HEK293 (cell line): ENCODE results near the gene CKB.

Experiments
- CTCF ChIA-PET: fragments of 350-600 bp; formaldehyde crosslinking; extraction: SDS; loops from one replicate; lab custom pipeline; 2021; ENCODE audit warnings: antibody characterized with exemption; lab: Yijun Ruan, JAX
- POLR2A ChIA-PET: fragments of 300-600 bp; formaldehyde crosslinking; extraction: SDS; loops from one replicate; lab custom pipeline; 2020; ENCODE audit warnings: antibody characterized with exemption, inconsistent platforms; lab: Yijun Ruan, JAX
- H3K27ac ChIP-seq: fragments of 200-500 bp; sonication (Bioruptor generic); 2 replicates; pipeline ENCODE4 v1.5.1; 2014; ENCODE audit warnings: low read depth, low read length, control low read depth, inconsistent platforms; ENCODE audit errors: extremely low read depth
- H3K36me3 ChIP-seq, 2 experiments: fragments of 200-500 bp in 1 of 2; sonication (Bioruptor generic) in 1 of 2; 1 replicate in 1 of 2; 2 replicates in 1 of 2; pipeline ENCODE4 v1.5.1; 2014 to 2017; ENCODE audit warnings: inconsistent platforms in 2 of 2, low read length in 2 of 2; ENCODE audit not compliant: control insufficient read depth in 2 of 2, insufficient read depth in 1 of 2
- H3K4me1 ChIP-seq: fragments of 200-500 bp; sonication (Bioruptor generic); 2 replicates; pipeline ENCODE4 v1.5.1; 2014; ENCODE audit warnings: mild to moderate bottlenecking, low read length, inconsistent platforms; ENCODE audit not compliant: control insufficient read depth, insufficient read depth
- H3K4me3 ChIP-seq: 2 replicates; pipeline ENCODE4 v1.5.1; 2011; ENCODE audit warnings: low read depth, mild to moderate bottlenecking, control low read depth, low read length, moderate library complexity
- H3K9me3 ChIP-seq: fragments of 200-500 bp; sonication (Bioruptor generic); 2 replicates; pipeline ENCODE4 v1.5.1; 2014; ENCODE audit warnings: low read depth, low read length, inconsistent platforms; ENCODE audit not compliant: control insufficient read depth, insufficient read depth
- HOXC10 ChIP-seq: sonication (generic); formaldehyde crosslinking; IDR thresholded peaks from 2 replicates; pipeline ENCODE4 v1.8.1; 2023; ENCODE audit warnings: mild to moderate bottlenecking, missing genetic modification reagents
- KLF10 ChIP-seq: fragments of 450-650 bp; IDR thresholded peaks from 2 replicates; pipeline ENCODE4 v1.5.1; 2018; ENCODE audit warnings: missing biosample characterization, mild to moderate bottlenecking, missing genetic modification characterization
- KLF7 ChIP-seq: fragments of 450-650 bp; formaldehyde crosslinking; IDR thresholded peaks from 2 replicates; pipeline ENCODE4 v1.5.1; 2016; ENCODE audit warnings: missing biosample characterization, missing genetic modification characterization, borderline replicate concordance
- MYNN ChIP-seq: fragments of 450-650 bp; formaldehyde crosslinking; IDR thresholded peaks from 2 replicates; pipeline ENCODE4 v1.5.1; 2016; ENCODE audit warnings: missing biosample characterization, missing genetic modification characterization, borderline replicate concordance
- TRIM28 ChIP-seq: IDR thresholded peaks from 2 replicates; pipeline ENCODE4 v1.6.1; 2011; ENCODE audit warnings: low read length, control low read depth, borderline replicate concordance
- ZBTB20 ChIP-seq: fragments of 450-650 bp; formaldehyde crosslinking; IDR thresholded peaks from 2 replicates; pipeline ENCODE4 v1.5.1; 2016; ENCODE audit warnings: missing biosample characterization, missing genetic modification characterization
- ZBTB48 ChIP-seq: fragments of 450-650 bp; formaldehyde crosslinking; IDR thresholded peaks from 2 replicates; pipeline ENCODE4 v1.5.1; 2016; ENCODE audit warnings: missing biosample characterization, missing genetic modification characterization
- ZFHX2 ChIP-seq: fragments of 450-650 bp; formaldehyde crosslinking; conservative IDR thresholded peaks from 2 replicates; pipeline ENCODE4 v1.5.1; 2016; ENCODE audit warnings: missing biosample characterization, missing genetic modification characterization
- ZIC2 ChIP-seq: fragments of 450-650 bp; formaldehyde crosslinking; IDR thresholded peaks from 2 replicates; pipeline ENCODE4 v1.5.1; 2016; ENCODE audit warnings: missing biosample characterization, missing genetic modification characterization
- ZNF121 ChIP-seq: fragments of 450-650 bp; formaldehyde crosslinking; IDR thresholded peaks from 2 replicates; pipeline ENCODE4 v1.5.1; 2016; ENCODE audit warnings: missing biosample characterization, missing genetic modification characterization
- ZNF132 ChIP-seq: fragments of 450-650 bp; formaldehyde crosslinking; IDR thresholded peaks from 2 replicates; pipeline ENCODE4 v1.5.1; 2017; ENCODE audit warnings: missing biosample characterization, missing genetic modification characterization, borderline replicate concordance
- ZNF138 ChIP-seq: fragments of 450-650 bp; formaldehyde crosslinking; IDR thresholded peaks from 2 replicates; pipeline ENCODE4 v1.5.1; 2016; ENCODE audit warnings: missing biosample characterization, missing genetic modification characterization, borderline replicate concordance
- ZNF146 ChIP-seq: fragments of 450-650 bp; formaldehyde crosslinking; IDR thresholded peaks from 2 replicates; pipeline ENCODE4 v1.5.1; 2016; ENCODE audit warnings: missing biosample characterization, missing genetic modification characterization
- ZNF157 ChIP-seq: fragments of 450-650 bp; formaldehyde crosslinking; IDR thresholded peaks from 2 replicates; pipeline ENCODE4 v1.5.1; 2016; ENCODE audit warnings: missing biosample characterization, missing genetic modification characterization
- ZNF514 ChIP-seq: fragments of 450-650 bp; formaldehyde crosslinking; IDR thresholded peaks from 2 replicates; pipeline ENCODE4 v1.5.1; 2016; ENCODE audit warnings: missing biosample characterization, missing genetic modification characterization
- ZNF776 ChIP-seq: fragments of 450-650 bp; formaldehyde crosslinking; IDR thresholded peaks from 2 replicates; pipeline ENCODE4 v1.5.0; 2017; ENCODE audit warnings: missing biosample characterization, missing genetic modification characterization, borderline replicate concordance
- ZNF791 ChIP-seq: fragments of 450-650 bp; formaldehyde crosslinking; IDR thresholded peaks from 2 replicates; pipeline ENCODE4 v1.5.1; 2016; ENCODE audit warnings: missing biosample characterization, missing genetic modification characterization
- ZNF843 ChIP-seq: fragments of 450-650 bp; formaldehyde crosslinking; IDR thresholded peaks from 2 replicates; pipeline ENCODE4 v1.5.1; 2016; ENCODE audit warnings: missing biosample characterization, missing genetic modification characterization
- TF ChIP-seq, protein P1 (sequence below): fragments of 450-650 bp; formaldehyde crosslinking; IDR thresholded peaks from 2 replicates; pipeline ENCODE4 v1.5.1; 2016; ENCODE audit warnings: missing biosample characterization, missing genetic modification characterization
- TF ChIP-seq, protein P2 (sequence below): fragments of 450-650 bp; formaldehyde crosslinking; IDR thresholded peaks from 2 replicates; pipeline ENCODE4 v1.5.1; 2017; ENCODE audit warnings: missing biosample characterization, missing genetic modification characterization
- TF ChIP-seq, protein P3 (sequence below): fragments of 450-650 bp; formaldehyde crosslinking; IDR thresholded peaks from 2 replicates; pipeline ENCODE4 v1.5.1; 2016; ENCODE audit warnings: missing biosample characterization, missing genetic modification characterization
- TF ChIP-seq, protein P4 (sequence below): fragments of 450-650 bp; formaldehyde crosslinking; IDR thresholded peaks from 2 replicates; pipeline ENCODE4 v1.5.1; 2017; ENCODE audit warnings: missing biosample characterization, missing genetic modification characterization

CKB gene

DNA sequence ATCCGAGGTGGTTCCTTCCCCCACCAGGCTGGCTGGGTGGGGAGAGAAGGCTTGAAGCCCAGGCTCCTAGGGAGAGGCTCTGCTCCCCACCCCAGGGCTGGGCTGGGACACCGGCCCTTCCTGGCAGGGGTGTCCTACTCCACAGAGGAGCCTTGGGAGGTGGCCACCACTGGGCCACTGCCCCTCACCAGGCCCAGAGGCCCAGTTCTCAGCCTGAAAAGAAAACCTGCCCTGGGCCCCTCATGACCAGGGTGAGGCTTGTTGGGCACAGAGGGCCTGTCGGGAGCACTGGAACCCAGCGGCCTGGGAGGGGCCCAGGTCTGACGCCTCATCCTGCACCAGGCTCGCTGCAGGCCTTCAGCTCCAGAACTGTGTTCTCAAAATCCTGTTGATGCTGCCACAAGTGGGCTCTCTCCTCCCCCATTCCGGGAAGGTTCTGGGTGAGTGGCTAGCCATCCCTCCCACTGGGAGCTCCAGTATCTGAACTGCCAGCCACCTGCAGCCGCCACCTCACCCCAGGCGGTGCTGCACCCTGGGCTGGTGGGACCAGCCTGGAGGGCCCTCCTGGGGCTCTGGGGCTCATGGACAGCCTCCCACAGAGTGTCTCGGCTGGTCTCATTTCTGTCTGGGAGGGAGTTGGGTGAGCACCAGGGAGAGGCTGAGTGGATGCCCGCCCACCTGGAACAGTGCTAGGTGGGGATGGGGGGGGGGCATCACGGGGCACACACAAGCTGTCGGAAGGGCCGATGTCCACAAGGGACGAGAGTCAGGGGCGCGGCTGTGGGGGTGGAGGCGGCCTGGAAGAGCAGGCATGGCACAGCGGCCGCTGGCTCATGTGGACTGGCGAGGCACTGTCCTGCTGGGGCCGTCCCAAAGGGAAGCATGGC, 28.1 kb upstream of the CKB start (continued):
- TF ChIP-seq ZFHX2 (tag by site-specific recombination) (peak; percentile 42; the same call in 1 of the 2 replicates), KLF10 (tag by site-specific recombination) (no peak)
- TF ChIP-seq, all 188 proteins: peak for 8

DNA sequence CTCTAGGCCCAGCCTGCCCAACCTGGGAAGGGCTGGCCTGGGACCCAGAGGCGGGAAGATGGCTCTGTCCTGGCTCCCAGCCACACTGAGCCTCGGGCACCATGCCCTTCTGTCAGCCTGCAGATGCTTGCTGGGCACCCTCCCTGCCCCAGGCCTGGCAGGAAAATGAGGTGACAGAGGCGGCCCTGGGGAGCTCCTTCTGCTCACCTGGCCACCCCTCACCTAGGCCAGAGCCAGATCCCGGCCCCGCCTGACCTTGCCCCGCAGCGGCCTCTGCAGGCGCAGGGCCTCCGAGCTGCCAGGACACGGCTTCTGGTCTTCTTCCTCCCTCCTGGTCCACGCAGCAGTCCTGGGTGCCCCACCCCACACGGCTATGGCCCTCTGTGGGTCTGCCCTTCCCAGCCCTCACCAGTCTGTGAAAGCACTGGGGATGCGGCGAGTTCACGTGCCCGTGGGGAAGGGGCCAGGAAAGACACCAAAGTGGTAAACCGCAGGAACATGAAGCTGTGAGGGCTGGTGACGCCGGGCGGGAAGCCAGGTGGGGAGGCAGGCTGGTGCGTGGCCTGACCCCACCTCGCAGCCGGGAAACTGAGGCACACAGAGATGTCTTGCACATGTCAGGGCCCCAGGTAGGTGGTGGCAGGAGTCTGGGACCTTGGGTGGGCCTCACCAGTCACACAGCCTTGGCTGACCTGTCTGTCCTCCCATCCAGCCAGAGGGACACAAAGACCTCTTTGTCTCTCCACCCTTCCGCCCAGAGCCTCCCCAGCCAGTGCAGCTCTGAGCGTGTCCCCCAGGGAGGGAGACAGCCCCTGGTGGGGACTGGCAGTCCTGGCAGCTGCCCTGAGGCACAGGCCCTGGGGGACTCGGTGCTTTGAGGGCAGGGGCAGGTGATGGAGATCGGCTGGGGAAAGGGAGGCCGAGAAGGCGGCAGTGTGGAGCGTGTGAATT, 27.0 kb upstream of the CKB start:
- no peak overlapping the region for H3K4me3 ChIP-seq
- H3K27ac ChIP-seq, result no peak overlapping the region
- ChIA-PET CTCF (interaction anchor here (0.6 to 6.0 kb wide), 4 partner anchors 8 to 50 kb away, joined by 3 to 48 read pairs (median 16); no protein-coding TSS in a partner anchor), POLR2A (no interaction called here)
- H3K4me1 ChIP-seq, result no peaks in the 10 kb centered on the region; the same call in 1 of the 2 replicates
- H3K9me3 ChIP-seq, result no peaks in the 10 kb centered on the region
- no peak for TF ChIP-seq ZNF138 (tag by site-specific recombination)
- TF ChIP-seq ZNF146 (tag by site-specific recombination), result no peak
- TF ChIP-seq ZNF776 (tag by site-specific recombination), result no peak
- TF ChIP-seq, protein P1, sequence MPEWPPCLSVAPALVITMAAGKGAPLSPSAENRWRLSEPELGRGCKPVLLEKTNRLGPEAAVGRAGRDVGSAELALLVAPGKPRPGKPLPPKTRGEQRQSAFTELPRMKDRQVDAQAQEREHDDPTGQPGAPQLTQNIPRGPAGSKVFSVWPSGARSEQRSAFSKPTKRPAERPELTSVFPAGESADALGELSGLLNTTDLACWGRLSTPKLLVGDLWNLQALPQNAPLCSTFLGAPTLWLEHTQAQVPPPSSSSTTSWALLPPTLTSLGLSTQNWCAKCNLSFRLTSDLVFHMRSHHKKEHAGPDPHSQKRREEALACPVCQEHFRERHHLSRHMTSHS (tag by site-specific recombination), result no peak
- TF ChIP-seq, protein P2, sequence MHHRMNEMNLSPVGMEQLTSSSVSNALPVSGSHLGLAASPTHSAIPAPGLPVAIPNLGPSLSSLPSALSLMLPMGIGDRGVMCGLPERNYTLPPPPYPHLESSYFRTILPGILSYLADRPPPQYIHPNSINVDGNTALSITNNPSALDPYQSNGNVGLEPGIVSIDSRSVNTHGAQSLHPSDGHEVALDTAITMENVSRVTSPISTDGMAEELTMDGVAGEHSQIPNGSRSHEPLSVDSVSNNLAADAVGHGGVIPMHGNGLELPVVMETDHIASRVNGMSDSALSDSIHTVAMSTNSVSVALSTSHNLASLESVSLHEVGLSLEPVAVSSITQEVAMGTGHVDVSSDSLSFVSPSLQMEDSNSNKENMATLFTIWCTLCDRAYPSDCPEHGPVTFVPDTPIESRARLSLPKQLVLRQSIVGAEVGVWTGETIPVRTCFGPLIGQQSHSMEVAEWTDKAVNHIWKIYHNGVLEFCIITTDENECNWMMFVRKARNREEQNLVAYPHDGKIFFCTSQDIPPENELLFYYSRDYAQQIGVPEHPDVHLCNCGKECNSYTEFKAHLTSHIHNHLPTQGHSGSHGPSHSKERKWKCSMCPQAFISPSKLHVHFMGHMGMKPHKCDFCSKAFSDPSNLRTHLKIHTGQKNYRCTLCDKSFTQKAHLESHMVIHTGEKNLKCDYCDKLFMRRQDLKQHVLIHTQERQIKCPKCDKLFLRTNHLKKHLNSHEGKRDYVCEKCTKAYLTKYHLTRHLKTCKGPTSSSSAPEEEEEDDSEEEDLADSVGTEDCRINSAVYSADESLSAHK (tag by site-specific recombination), result no peak
- TF ChIP-seq, protein P3, sequence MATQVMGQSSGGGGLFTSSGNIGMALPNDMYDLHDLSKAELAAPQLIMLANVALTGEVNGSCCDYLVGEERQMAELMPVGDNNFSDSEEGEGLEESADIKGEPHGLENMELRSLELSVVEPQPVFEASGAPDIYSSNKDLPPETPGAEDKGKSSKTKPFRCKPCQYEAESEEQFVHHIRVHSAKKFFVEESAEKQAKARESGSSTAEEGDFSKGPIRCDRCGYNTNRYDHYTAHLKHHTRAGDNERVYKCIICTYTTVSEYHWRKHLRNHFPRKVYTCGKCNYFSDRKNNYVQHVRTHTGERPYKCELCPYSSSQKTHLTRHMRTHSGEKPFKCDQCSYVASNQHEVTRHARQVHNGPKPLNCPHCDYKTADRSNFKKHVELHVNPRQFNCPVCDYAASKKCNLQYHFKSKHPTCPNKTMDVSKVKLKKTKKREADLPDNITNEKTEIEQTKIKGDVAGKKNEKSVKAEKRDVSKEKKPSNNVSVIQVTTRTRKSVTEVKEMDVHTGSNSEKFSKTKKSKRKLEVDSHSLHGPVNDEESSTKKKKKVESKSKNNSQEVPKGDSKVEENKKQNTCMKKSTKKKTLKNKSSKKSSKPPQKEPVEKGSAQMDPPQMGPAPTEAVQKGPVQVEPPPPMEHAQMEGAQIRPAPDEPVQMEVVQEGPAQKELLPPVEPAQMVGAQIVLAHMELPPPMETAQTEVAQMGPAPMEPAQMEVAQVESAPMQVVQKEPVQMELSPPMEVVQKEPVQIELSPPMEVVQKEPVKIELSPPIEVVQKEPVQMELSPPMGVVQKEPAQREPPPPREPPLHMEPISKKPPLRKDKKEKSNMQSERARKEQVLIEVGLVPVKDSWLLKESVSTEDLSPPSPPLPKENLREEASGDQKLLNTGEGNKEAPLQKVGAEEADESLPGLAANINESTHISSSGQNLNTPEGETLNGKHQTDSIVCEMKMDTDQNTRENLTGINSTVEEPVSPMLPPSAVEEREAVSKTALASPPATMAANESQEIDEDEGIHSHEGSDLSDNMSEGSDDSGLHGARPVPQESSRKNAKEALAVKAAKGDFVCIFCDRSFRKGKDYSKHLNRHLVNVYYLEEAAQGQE (tag by site-specific recombination), result no peak
- TF ChIP-seq ZNF132 (tag by site-specific recombination), result no peak
- no peak for TF ChIP-seq ZBTB20 (tag by site-specific recombination)
- TF ChIP-seq ZBTB48, result no peak
- TF ChIP-seq ZIC2 (tag by site-specific recombination), result no peak
- no peak for TF ChIP-seq HOXC10 (CRISPR knock-in tag)
- no peak for TF ChIP-seq ZNF121 (tag by site-specific recombination)
- TF ChIP-seq ZNF157, result no peak
- TF ChIP-seq KLF7, result no peak
- TF ChIP-seq TRIM28, result no peak
- TF ChIP-seq ZNF514 (tag by site-specific recombination), result no peak
- TF ChIP-seq, protein P4, sequence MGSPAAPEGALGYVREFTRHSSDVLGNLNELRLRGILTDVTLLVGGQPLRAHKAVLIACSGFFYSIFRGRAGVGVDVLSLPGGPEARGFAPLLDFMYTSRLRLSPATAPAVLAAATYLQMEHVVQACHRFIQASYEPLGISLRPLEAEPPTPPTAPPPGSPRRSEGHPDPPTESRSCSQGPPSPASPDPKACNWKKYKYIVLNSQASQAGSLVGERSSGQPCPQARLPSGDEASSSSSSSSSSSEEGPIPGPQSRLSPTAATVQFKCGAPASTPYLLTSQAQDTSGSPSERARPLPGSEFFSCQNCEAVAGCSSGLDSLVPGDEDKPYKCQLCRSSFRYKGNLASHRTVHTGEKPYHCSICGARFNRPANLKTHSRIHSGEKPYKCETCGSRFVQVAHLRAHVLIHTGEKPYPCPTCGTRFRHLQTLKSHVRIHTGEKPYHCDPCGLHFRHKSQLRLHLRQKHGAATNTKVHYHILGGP, result no peak
- no peak for TF ChIP-seq MYNN (tag by site-specific recombination)
- TF ChIP-seq ZNF791 (tag by site-specific recombination), result no peak
- TF ChIP-seq ZNF843 (tag by site-specific recombination), result no peak
- H3K36me3 ChIP-seq, result no peaks in the 10 kb centered on the region
